OCI-LY1 (cell line): Measurements from ENCODE around the gene CACNA2D1.

Source experiments
- H2AFZ ChIP-seq: fragments of 200-600 bp; sonication (generic), shearing (Covaris generic); 2 replicates; pipeline ENCODE4 v1.6.0; 2014; ENCODE audit warnings: antibody characterized with exemption, mild to moderate bottlenecking, low read length
- H3F3A ChIP-seq: fragments of 200-600 bp; sonication (generic), shearing (Covaris generic); 2 replicates; pipeline ENCODE4 v1.6.0; 2014; ENCODE audit warnings: mild to moderate bottlenecking, antibody characterized with exemption, low read length, moderate library complexity; ENCODE audit not compliant: insufficient read depth
- H3K27ac ChIP-seq: fragments of 200-600 bp; sonication (generic); 2 replicates; pipeline ENCODE4 v1.5.1; 2014; ENCODE audit warnings: low read length, mixed run types, mild to moderate bottlenecking, low read depth; ENCODE audit not compliant: poor library complexity, severe bottlenecking
- H3K27me3 ChIP-seq: fragments of 200-600 bp; sonication (generic); 2 replicates; pipeline ENCODE4 v1.6.0; 2014; ENCODE audit warnings: antibody characterized with exemption, mild to moderate bottlenecking, low read length, moderate library complexity; ENCODE audit not compliant: insufficient read depth
- H3K36me3 ChIP-seq: fragments of 200-600 bp; sonication (generic); 2 replicates; pipeline ENCODE4 v1.6.1; 2014; ENCODE audit warnings: mild to moderate bottlenecking, antibody characterized with exemption, low read length, moderate library complexity, mixed read lengths; ENCODE audit not compliant: insufficient read depth
- H3K4me1 ChIP-seq: fragments of 200-600 bp; sonication (generic); 2 replicates; pipeline ENCODE4 v1.5.1; 2014; ENCODE audit warnings: mild to moderate bottlenecking, low read length, moderate library complexity; ENCODE audit not compliant: insufficient read depth, severe bottlenecking
- H3K4me2 ChIP-seq: fragments of 200-600 bp; sonication (generic), shearing (Covaris generic); 2 replicates; pipeline ENCODE4 v1.6.1; 2014; ENCODE audit warnings: low read length
- H3K4me3 ChIP-seq: fragments of 200-600 bp; sonication (generic); 2 replicates; pipeline ENCODE4 v1.5.1; 2014; ENCODE audit warnings: low read length, low read depth, mild to moderate bottlenecking, mixed read lengths; ENCODE audit not compliant: poor library complexity, severe bottlenecking
- H3K79me2 ChIP-seq: fragments of 200-600 bp; shearing (Covaris generic); 2 replicates; pipeline ENCODE4 v1.6.1; 2016; ENCODE audit warnings: mixed run types, low read length, mixed read lengths; ENCODE audit not compliant: insufficient read depth
- H3K9ac ChIP-seq: fragments of 200-600 bp; sonication (generic), shearing (Covaris generic); 2 replicates; pipeline ENCODE4 v1.6.1; 2014; ENCODE audit warnings: mild to moderate bottlenecking, low read length, mixed read lengths
- H3K9me2 ChIP-seq: fragments of 200-600 bp; sonication (generic), shearing (Covaris generic); 2 replicates; pipeline ENCODE4 v1.6.1; 2014; ENCODE audit warnings: low read depth, mild to moderate bottlenecking, low read length, mixed read lengths
- H3K9me3 ChIP-seq: fragments of 200-600 bp; shearing (Covaris generic); 2 replicates; pipeline ENCODE4 v1.6.1; 2014; ENCODE audit warnings: low read length, mixed read lengths
- H4K20me1 ChIP-seq: fragments of 200-600 bp; sonication (generic), shearing (Covaris generic); 2 replicates; pipeline ENCODE4 v1.6.0; 2016; ENCODE audit warnings: mild to moderate bottlenecking, low read length; ENCODE audit not compliant: insufficient read depth
- EZH2 ChIP-seq: fragments of 200-600 bp; sonication (generic), shearing (Covaris generic); IDR thresholded peaks from 2 replicates; pipeline ENCODE4 v1.8.0; 2017; ENCODE audit warnings: borderline replicate concordance, mixed run types, mild to moderate bottlenecking, antibody characterized with exemption, low read length, moderate library complexity, mixed read lengths
- TF ChIP-seq, protein P1 (sequence below): fragments of 200-600 bp; sonication (generic), shearing (Covaris generic); IDR thresholded peaks from 2 replicates; pipeline ENCODE4 v1.5.1; 2017; ENCODE audit warnings: mild to moderate bottlenecking, antibody characterized with exemption, low read length, moderate library complexity, mixed read lengths

Gene CACNA2D1

DNA sequence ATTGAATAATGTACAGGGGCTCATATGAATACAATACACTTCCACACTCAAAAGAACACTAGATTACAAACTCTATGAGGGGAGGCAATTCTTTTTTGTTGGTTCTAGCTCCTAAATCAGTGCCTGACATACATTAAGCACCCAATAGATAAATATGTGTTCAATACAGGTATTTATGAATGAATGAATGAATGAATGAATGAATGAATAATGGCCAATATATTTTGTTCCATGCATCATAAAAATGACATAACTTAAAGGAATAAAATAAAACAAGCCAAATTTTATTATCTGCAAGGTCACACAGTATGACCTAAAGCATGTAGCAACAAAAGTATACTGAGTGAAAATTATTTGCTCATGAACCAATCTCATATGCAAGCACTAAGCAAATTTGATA lies 168.9 kb downstream of the CACNA2D1 start:
- H3K27me3 ChIP-seq: no peaks in the 10 kb centered on the region
- H4K20me1 ChIP-seq: no peaks in the 10 kb centered on the region
- no peaks in the 10 kb centered on the region for H3F3A ChIP-seq
- no peak overlapping the region for H3K4me2 ChIP-seq
- no peaks in the 10 kb centered on the region for H3K9me3 ChIP-seq
- no peak overlapping the region for H3K9ac ChIP-seq
- no peaks in the 10 kb centered on the region for H3K79me2 ChIP-seq
- H2AFZ ChIP-seq: no peak overlapping the region
- no peaks in the 10 kb centered on the region; the same call in 1 of the 2 replicates for H3K9me2 ChIP-seq
- no peak overlapping the region for H3K4me3 ChIP-seq
- H3K36me3 ChIP-seq: no peaks in the 10 kb centered on the region
- TF ChIP-seq, protein P1, sequence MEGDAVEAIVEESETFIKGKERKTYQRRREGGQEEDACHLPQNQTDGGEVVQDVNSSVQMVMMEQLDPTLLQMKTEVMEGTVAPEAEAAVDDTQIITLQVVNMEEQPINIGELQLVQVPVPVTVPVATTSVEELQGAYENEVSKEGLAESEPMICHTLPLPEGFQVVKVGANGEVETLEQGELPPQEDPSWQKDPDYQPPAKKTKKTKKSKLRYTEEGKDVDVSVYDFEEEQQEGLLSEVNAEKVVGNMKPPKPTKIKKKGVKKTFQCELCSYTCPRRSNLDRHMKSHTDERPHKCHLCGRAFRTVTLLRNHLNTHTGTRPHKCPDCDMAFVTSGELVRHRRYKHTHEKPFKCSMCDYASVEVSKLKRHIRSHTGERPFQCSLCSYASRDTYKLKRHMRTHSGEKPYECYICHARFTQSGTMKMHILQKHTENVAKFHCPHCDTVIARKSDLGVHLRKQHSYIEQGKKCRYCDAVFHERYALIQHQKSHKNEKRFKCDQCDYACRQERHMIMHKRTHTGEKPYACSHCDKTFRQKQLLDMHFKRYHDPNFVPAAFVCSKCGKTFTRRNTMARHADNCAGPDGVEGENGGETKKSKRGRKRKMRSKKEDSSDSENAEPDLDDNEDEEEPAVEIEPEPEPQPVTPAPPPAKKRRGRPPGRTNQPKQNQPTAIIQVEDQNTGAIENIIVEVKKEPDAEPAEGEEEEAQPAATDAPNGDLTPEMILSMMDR: no peak
- no peak for TF ChIP-seq EZH2
- no peak overlapping the region for H3K27ac ChIP-seq
- H3K4me1 ChIP-seq: no peaks in the 10 kb centered on the region

DNA sequence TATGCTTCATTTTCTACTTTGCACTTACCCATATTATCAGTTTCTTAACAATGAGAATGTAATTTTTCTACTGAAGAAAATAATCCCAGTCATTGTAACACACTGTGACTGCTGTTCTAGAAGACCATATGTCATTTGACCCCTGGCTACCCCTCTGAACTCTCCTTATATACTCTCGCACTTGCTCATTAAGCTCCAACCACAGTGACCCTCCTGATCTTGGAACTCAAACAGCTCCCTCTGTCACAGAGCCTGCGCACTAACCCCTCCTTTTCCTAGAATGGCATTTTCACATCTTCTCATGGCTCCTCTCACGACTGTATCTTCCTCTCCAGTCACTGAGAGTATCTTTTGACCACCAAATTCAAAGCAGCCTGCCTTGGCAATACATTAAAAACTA lies 169.7 kb downstream of the CACNA2D1 start:
- no peaks in the 10 kb centered on the region for H4K20me1 ChIP-seq
- TF ChIP-seq, protein P1: no peak
- TF ChIP-seq EZH2: no peak
- H3K36me3 ChIP-seq: no peaks in the 10 kb centered on the region
- no peaks in the 10 kb centered on the region for H3K9me3 ChIP-seq
- H3K27me3 ChIP-seq: no peaks in the 10 kb centered on the region
- no peaks in the 10 kb centered on the region for H3K79me2 ChIP-seq
- H3K4me1 ChIP-seq: no peaks in the 10 kb centered on the region
- no peak overlapping the region for H3K9ac ChIP-seq
- H3K4me3 ChIP-seq: no peak overlapping the region
- H2AFZ ChIP-seq: no peak overlapping the region
- no peak overlapping the region for H3K4me2 ChIP-seq
- no peaks in the 10 kb centered on the region for H3F3A ChIP-seq
- no peak overlapping the region for H3K27ac ChIP-seq
- H3K9me2 ChIP-seq: no peaks in the 10 kb centered on the region; the same call in 1 of the 2 replicates

DNA sequence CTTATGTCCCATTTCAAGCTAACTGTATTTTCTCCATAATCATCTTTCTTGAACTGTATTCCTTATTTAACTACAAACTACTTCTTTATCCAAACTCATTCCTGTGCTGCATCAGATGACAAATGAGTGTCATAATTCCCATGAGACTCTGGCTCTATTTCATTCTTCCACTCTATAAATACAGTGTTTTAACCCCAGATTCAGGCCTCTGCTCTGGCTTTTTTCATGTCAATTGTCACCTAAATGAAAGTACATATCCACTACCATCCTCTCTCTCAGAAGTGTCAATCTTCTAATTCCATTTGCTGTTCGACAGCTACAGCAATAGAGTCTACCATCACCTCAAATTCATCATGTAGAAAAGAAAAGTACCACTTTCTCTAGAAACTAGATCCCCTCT lies 172.7 kb downstream of the CACNA2D1 start:
- Histone ChIP-seq H3F3A (no peaks in the 10 kb centered on the region), H3K4me2 (no peak overlapping the region), H3K4me3 (no peak overlapping the region), H3K4me1 (no peaks in the 10 kb centered on the region), H3K36me3 (no peaks in the 10 kb centered on the region), H3K27ac (no peak overlapping the region), H3K27me3 (no peaks in the 10 kb centered on the region), H2AFZ (no peak overlapping the region), H3K9ac (no peak overlapping the region), H3K9me2 (no peaks in the 10 kb centered on the region; the same call in 1 of the 2 replicates), H3K9me3 (no peaks in the 10 kb centered on the region), H4K20me1 (no peaks in the 10 kb centered on the region), H3K79me2 (no peaks in the 10 kb centered on the region)
- TF ChIP-seq, protein P1: no peak
- no peak for TF ChIP-seq EZH2
